HG02943 (cell line): ENCODE measurements around the gene UROC1.

ENCODE experiments used
- ATAC-seq: cut with Tn5 transposase; IDR thresholded peaks from one replicate; pipeline ENCODE4 v1.9.1; 2021; ENCODE audit warnings: mild to moderate bottlenecking, low read depth, moderate library complexity; ENCODE audit not compliant: unreplicated experiment

Gene UROC1

DNA sequence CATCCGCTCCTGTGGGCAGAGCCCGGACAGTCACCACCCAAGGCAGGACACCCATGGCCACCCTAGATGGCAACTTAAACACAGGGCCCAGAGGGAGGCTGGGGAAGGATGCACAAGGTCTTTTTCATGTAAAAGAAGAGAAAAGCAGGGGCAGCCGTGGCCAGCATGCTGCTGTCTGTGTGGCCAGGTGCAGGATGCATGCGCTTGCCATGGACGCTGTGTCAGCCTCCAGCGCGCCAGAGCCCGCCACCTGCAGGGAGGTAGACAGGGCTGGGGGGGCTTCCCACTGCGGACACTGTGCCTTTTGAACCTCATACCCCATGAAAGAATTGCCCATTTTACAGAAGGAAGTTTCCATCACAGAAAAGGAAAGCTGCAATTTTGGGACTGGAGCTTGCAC is 18.2 kb downstream of the UROC1 start:
- ATAC-seq, result no peak

DNA sequence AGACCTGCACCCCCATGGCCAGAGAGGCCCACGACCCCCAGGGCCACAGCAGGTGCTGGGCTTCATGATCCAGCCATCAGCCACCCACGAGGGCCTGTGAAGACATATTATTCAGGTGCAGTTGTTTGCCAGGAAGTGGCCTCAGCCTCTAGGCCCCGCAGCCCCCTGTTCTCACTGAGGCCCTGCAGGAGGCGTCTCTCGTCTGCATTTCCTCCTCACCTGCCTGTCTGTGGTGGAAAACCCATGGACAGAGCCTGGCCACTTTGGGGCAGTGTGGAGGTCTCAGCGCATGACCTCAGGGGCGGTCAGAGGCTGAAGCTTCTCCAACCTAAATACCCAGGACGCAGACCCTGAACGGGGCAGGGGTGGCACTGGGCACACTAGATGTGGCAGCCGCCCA is 18.6 kb downstream of the UROC1 start:
- no peak for ATAC-seq

- no peak for ATAC-seq
Measured at GRCh38 chr3:126498461-126498860, 19.1 kb downstream of the UROC1 start.

- ATAC-seq, result no peak
Measured at GRCh38 chr3:126497956-126498355, 19.6 kb downstream of the UROC1 start.

- no peak for ATAC-seq
Measured at GRCh38 chr3:126496894-126497850, 20.4 kb downstream of the UROC1 start.

DNA sequence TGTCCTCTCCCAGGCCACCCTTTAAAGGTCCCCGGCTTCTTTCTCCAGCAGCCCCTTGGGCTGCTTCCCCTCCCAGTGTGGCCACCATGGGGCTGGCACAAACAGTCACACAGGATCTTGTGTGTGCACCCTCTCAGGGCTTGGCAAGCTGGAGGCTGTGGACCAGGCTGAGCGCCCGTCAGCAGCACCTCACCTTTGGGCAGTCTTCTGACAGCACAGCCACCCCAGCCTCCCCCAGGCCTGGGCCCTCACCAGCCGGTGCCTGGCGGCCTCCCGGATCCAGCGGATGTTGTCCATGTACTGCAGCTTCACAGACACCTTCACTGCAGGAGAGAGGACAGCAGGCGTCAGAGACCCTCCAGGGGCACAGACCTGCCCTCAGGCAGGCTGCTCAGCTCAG is 21.8 kb downstream of the UROC1 start:
- no peak for ATAC-seq

- ATAC-seq, result no peak
Measured at GRCh38 chr3:126494970-126495230, 22.7 kb downstream of the UROC1 start.

- ATAC-seq, result no peak
Measured at GRCh38 chr3:126494204-126494969, 23.2 kb downstream of the UROC1 start.

DNA sequence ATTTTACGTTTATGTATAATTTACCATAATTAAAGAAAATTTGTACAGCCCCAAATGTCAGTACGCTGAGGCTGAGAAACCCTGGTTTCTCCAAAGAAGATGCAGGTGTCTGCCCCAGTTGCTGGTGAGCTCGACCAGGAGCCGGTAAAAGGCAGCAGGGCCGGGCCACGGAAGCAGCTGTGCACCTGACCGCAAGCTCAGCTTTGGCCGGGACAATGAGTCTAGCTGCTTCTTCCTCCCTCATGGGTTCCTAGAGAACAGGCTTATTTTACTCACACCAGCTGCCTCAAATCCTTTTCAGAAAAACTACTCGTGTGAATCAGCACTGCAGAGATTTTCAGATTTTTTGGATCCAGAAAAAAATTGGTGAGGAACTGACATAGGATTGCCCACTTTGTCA is 23.8 kb downstream of the UROC1 start:
- ATAC-seq, result no peak

- ATAC-seq, result no peak
Measured at GRCh38 chr3:126493051-126493450, 24.5 kb downstream of the UROC1 start.

DNA sequence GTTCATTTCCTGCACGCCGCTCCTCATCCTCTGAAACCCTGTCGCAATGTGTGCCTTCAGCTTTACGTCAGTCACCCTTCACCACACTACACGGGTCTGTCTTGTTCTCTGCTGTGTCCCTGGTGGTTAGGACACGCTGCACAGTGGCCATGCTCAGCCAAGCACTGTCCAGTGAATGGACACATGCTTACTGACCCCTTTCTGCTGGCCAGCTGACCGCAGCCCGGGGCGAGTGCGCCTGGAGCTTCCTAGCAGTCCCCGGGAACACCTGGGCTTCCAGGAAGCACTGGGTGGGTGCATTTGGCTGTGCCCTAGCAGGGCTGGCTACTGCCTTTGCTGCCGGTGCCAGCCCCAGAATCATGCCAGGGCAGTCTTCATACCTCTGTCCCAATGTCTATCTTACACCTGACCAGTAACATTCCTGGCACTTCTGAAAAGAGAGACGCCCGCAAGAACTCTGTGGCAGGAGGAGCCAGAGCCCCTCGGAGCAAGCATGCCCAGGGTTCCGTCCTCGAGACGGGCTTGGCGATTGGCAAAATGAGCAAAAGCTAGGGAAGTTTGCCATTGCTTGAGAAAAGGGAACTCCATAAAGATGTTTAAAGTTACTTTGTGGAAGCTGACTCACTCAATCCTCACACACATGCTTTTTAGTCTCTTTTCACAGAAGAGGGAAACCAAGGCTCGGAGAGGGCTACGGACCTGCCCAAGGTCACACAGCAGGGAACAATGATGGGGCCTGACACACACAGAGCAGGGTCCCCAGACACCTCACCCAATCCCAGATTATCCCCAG is 26.2 kb downstream of the UROC1 start:
- ATAC-seq, result no peak

- ATAC-seq, result no peak
Measured at GRCh38 chr3:126490619-126491018, 27.0 kb downstream of the UROC1 start.

DNA sequence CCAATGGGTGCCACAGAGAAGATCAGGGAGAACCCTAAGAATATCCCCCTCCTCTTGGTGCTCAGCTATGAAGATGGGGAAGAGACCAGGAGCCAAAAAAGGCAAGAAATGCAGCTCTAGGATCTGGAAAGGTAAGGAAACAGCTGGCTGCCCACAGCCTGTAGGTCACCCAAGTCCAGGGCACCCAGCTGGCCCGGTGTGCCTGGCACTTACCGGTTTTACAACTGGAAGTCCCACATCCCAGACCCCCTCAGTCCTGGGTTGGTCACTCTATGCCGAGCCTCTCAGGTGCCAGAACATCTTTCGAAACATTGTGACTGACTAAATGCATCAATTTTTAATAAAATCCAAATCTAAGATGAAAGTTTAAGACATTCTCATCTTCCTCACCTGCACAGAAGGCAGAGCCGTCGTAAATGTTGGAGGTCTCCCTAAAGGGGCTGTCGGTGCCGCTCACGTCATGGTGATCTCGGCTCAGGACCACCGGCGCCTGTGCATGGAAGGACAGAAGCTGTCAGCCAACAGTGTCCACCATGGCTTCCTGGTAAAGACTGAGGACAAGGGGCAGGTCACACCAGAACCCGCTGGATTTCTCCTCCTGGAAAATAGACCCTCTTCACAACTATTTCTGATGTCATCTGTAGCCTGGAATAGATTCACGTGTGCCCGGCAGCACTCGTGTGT is 28.5 kb downstream of the UROC1 start:
- ATAC-seq, result no peak

DNA sequence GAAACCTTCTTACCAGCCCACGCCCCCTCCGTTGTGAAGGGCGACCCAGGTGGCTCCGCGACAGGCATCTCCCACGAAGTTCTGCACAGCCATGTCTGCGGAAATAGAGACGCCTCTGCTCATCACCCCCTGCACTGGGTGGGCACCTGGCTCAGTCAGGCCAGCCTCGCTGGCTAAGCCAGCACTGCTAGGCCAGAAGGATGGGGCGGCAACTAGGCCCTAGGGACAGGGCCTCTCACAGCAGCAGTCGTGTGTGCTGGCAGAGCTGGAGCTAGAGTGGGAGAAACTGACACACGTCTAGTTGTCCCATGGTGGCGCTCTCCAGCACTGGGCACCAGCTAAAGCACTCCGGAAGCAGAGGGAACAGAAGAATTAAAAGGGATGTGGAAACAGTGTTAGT is 29.4 kb downstream of the UROC1 start:
- ATAC-seq, result no peak

DNA sequence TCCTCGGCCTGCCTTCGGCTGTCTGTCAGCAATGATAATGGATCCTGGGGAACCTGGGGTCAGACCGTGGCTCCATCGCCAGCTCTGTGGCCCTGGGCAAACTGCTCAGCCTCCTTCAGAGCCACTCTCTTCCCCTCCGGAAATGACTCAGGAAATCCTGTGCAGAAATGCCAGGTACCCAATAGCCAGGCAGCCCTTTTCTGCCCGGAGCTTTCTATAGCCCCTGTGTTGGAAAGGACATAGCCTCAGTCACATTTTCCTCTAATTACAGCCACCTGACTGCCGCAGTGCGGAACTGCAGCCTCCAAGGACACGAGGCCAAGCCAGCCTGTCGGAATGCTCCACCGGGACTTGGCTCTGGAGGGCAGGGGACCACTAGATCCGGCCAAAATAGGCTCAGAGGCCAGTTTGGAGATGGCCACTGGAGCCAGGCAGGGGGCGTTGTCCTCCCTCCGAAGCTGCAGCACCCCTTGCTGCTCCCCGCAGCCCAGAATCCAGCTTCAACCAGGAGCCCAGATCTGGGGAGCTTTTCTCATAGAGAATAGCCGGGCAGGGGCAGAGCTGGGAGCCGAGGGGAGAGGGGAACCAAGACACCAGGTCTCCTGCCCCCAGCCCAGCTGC is 30.3 kb downstream of the UROC1 start:
- ATAC-seq, result no peak

DNA sequence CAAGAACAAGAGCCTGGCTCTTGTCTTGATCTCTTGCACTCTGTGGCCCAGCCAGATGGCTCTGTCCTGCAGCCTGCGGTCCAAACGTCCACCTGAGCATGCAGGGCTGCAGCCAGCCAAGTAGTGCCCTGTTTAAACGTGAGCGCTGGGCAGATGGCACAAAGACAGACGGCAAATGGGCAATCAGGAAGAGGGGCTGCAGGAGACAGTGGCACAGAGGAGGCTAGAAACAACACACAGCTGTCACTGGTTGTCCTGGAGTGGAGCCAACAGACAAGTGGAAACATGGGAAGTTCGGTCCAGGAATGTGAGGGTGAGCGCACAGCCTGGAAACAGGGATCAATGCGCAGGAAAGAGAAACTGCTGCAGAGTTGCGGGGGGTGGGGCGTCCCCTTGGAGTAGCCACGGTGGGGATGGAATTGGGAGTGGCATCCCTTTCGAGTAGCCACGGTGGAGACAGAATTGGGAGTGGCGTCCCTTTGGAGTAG is 31.2 kb downstream of the UROC1 start:
- ATAC-seq, result no peak

GRCh38 chr3:126485956-126486355 is 31.6 kb downstream of the UROC1 start:
- ATAC-seq, result no peak

DNA sequence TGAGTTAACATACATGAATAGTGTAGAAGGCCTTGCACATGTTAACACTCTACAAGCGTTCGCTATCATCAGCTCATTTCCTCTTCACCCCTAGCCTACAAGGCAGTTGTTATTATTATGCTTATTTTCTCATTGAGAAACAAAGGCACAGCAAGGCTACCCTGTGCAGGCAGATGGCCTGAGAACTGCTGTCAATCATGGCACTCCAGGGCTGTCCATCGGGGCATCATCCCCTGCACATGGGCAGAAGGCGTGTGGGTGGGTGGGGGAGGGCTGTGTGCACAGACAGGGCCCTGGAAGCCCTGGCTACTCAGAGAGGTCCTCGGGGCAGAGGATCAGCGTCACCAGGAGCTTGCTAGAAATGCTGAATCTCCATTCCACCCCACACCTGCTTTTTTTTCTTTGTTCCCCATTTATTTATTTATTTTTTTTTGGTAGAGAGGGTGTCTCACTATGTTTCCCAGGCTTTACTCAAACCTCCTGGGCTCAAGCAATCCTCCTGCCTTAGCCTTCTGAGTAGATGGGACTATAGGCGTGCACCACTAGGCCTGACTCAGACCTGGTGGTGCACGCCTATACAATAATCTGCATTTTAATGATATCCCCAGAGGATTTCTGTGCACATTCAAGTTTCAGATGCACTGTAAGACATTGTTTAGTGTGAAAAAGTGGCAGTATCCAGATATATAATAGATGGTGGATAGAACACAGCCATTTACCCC is 32.2 kb downstream of the UROC1 start:
- no peak for ATAC-seq

- no peak for ATAC-seq
Measured at GRCh38 chr3:126484662-126485061, 32.9 kb downstream of the UROC1 start.
